OCI-LY3 (cell line): ENCODE results near the gene VMO1.

ENCODE experiments used
- H2AFZ ChIP-seq: fragments of 200-600, 300-600 bp; shearing (Covaris generic); 2 replicates; pipeline ENCODE4 v1.6.0; 2014; ENCODE audit warnings: antibody characterized with exemption, low read depth, low read length
- H3K27ac ChIP-seq: fragments of 200-600, 300-600 bp; sonication (generic); 2 replicates; pipeline ENCODE4 v1.5.1; 2014; ENCODE audit warnings: mild to moderate bottlenecking, low read length, moderate library complexity, mixed read lengths
- H3K27me3 ChIP-seq: fragments of 200-600, 300-600 bp; sonication (generic); 2 replicates; pipeline ENCODE4 v1.6.1; 2014; ENCODE audit warnings: low read depth, low read length, mixed read lengths
- H3K36me3 ChIP-seq: fragments of 200-600, 300-600 bp; sonication (generic); replicated peaks from 2 replicates; pipeline ENCODE3; 2014; ENCODE audit warnings: low read depth, low read length, mixed read lengths
- H3K4me1 ChIP-seq: fragments of 300-600, 200-600 bp; sonication (generic); 2 replicates; pipeline ENCODE4 v1.6.1; 2014; ENCODE audit warnings: low read length, mixed read lengths
- H3K4me2 ChIP-seq: fragments of 200-600, 300-600 bp; sonication (generic); 2 replicates; pipeline ENCODE4 v1.6.1; 2014; ENCODE audit warnings: low read length, mixed read lengths
- H3K4me3 ChIP-seq: fragments of 300-600, 200-600 bp; sonication (generic); 2 replicates; pipeline ENCODE4 v1.5.1; 2014; ENCODE audit warnings: antibody characterized with exemption, mild to moderate bottlenecking, low read length, moderate library complexity
- H3K79me2 ChIP-seq: fragments of 300-600, 200-600 bp; shearing (Covaris generic); 2 replicates; pipeline ENCODE4 v1.6.1; 2014; ENCODE audit warnings: mild to moderate bottlenecking, low read length, mixed read lengths
- H3K9ac ChIP-seq: fragments of 300-600, 200-600 bp; shearing (Covaris generic); 2 replicates; pipeline ENCODE4 v1.6.0; 2014; ENCODE audit warnings: mild to moderate bottlenecking, low read length, moderate library complexity
- H3K9me3 ChIP-seq: fragments of 200-600, 300-600 bp; shearing (Covaris generic); 2 replicates; pipeline ENCODE4 v1.6.1; 2014; ENCODE audit warnings: low read length, mixed read lengths; ENCODE audit not compliant: insufficient read depth
- H4K20me1 ChIP-seq: fragments of 200-600, 300-600 bp; sonication (generic); 2 replicates; pipeline ENCODE4 v1.6.1; 2016; ENCODE audit warnings: low read length, mixed read lengths; ENCODE audit not compliant: insufficient read depth
- CTCF ChIP-seq: fragments of 200-600, 300-600 bp; sonication (generic); IDR thresholded peaks from 2 replicates; pipeline ENCODE4 v1.5.1; 2014; ENCODE audit warnings: antibody characterized with exemption, low read length, low read depth
- EZH2phosphoT487 ChIP-seq: fragments of 200-600 bp; shearing (Covaris generic); IDR thresholded peaks from 2 replicates; pipeline ENCODE4 v1.6.1; 2018; ENCODE audit warnings: antibody characterized with exemption, mixed run types, low read depth

The VMO1 gene

GRCh38 chr17:4788807-4789700 lies 2.9 kb upstream of the VMO1 start, which contains the start of gene GLTPD2:
Gene GLTPD2 (plus strand): TSS chr17:4788964. CDS start chr17:4789012, 48 bp downstream.
- Histone ChIP-seq H3K79me2 (no peaks in the 10 kb centered on the region), H3K27ac (no peak within 1 kb of the TSS), H3K9ac (peak within 1 kb of the TSS; percentile 68), H3K27me3 (no peaks in the 10 kb centered on the region; the same call in 1 of the 2 replicates), H3K4me1 (peaks cover 3% of the 10 kb centered on the region; the same call in 1 of the 2 replicates), H3K4me3 (peak within 1 kb of the TSS; percentile 85), H4K20me1 (no peaks in the 10 kb centered on the region), H3K4me2 (peak within 1 kb of the TSS; percentile 71), H2AFZ (peak within 1 kb of the TSS; percentile 43; the same call in 1 of the 2 replicates), H3K36me3 (no peaks in the 10 kb centered on the region), H3K9me3 (no peaks in the 10 kb centered on the region)
- TF ChIP-seq CTCF (no peak), EZH2phosphoT487 (no peak)

GRCh38 chr17:4788159-4788806 lies 2.1 kb upstream of the VMO1 start:
- H3K79me2 ChIP-seq = no peaks in the 10 kb centered on the region
- H3K36me3 ChIP-seq = no peaks in the 10 kb centered on the region
- no peak for TF ChIP-seq EZH2phosphoT487
- no peak for TF ChIP-seq CTCF
- no peak overlapping the region for H3K9ac ChIP-seq
- no peak overlapping the region for H3K27ac ChIP-seq
- H2AFZ ChIP-seq = no peak overlapping the region
- peaks cover 3% of the 10 kb centered on the region; the same call in 1 of the 2 replicates for H3K4me1 ChIP-seq
- no peaks in the 10 kb centered on the region for H4K20me1 ChIP-seq
- H3K27me3 ChIP-seq = no peaks in the 10 kb centered on the region; the same call in 1 of the 2 replicates
- no peak overlapping the region for H3K4me2 ChIP-seq
- no peaks in the 10 kb centered on the region for H3K9me3 ChIP-seq
- no peak overlapping the region for H3K4me3 ChIP-seq

- H3K36me3 ChIP-seq = no peaks in the 10 kb centered on the region
- peaks cover 3% of the 10 kb centered on the region; the same call in 1 of the 2 replicates for H3K4me1 ChIP-seq
- no peak overlapping the region for H3K4me3 ChIP-seq
- H3K79me2 ChIP-seq = no peaks in the 10 kb centered on the region
- no peak for TF ChIP-seq EZH2phosphoT487
- no peak for TF ChIP-seq CTCF
- no peak overlapping the region for H2AFZ ChIP-seq
- H3K9ac ChIP-seq = no peak overlapping the region
- H4K20me1 ChIP-seq = no peaks in the 10 kb centered on the region
- H3K27ac ChIP-seq = no peak overlapping the region
- H3K4me2 ChIP-seq = no peak overlapping the region
- H3K9me3 ChIP-seq = no peaks in the 10 kb centered on the region
- no peaks in the 10 kb centered on the region for H3K27me3 ChIP-seq
Observed at GRCh38 chr17:4786516-4786915, 352 bp upstream of the VMO1 start.
